Fibroblast of mammary gland (primary cell): Measurements from ENCODE around the gene C16orf90.

Source experiments
- DNase-seq: peaks from one replicate; pipeline ENCODE4 v3.0.0-alpha.2; 2010; ENCODE audit warnings: low read depth
- H3K4me3 ChIP-seq: 2 replicates; pipeline ENCODE4 v1.5.1; 2011; ENCODE audit warnings: low read depth, mild to moderate bottlenecking, low read length, moderate library complexity; ENCODE audit not compliant: control insufficient read depth
- TF ChIP-seq, protein P1 (sequence below): conservative IDR thresholded peaks from 2 replicates; pipeline ENCODE4 v1.5.1; 2011; ENCODE audit warnings: low read depth, low read length, inconsistent platforms; ENCODE audit not compliant: control insufficient read depth, insufficient read depth

The C16orf90 gene

DNA sequence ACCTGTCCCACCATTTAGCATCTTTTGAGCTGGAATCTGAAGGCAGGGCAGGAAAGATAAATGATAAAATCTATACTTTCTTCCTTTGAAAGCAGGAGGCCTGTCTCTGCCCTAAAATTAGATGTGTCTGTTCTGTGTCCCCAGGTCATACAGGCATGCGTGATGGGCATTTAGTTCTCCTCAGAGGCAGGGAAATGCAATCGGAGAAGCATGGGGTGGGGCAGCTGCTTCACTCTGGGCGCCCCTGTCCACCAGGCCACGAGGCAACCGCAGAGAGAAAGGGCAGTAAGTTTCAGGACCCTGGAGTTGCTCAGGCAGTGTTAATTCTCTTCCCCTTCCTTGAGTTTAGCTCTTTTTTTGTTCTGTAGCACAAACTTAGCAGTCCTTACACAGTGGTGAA is 30.7 kb upstream of the C16orf90 start:
- no peak overlapping the region for H3K4me3 ChIP-seq
- DNase-seq, result no peak
- TF ChIP-seq, protein P1, sequence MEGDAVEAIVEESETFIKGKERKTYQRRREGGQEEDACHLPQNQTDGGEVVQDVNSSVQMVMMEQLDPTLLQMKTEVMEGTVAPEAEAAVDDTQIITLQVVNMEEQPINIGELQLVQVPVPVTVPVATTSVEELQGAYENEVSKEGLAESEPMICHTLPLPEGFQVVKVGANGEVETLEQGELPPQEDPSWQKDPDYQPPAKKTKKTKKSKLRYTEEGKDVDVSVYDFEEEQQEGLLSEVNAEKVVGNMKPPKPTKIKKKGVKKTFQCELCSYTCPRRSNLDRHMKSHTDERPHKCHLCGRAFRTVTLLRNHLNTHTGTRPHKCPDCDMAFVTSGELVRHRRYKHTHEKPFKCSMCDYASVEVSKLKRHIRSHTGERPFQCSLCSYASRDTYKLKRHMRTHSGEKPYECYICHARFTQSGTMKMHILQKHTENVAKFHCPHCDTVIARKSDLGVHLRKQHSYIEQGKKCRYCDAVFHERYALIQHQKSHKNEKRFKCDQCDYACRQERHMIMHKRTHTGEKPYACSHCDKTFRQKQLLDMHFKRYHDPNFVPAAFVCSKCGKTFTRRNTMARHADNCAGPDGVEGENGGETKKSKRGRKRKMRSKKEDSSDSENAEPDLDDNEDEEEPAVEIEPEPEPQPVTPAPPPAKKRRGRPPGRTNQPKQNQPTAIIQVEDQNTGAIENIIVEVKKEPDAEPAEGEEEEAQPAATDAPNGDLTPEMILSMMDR, result no peak

DNA sequence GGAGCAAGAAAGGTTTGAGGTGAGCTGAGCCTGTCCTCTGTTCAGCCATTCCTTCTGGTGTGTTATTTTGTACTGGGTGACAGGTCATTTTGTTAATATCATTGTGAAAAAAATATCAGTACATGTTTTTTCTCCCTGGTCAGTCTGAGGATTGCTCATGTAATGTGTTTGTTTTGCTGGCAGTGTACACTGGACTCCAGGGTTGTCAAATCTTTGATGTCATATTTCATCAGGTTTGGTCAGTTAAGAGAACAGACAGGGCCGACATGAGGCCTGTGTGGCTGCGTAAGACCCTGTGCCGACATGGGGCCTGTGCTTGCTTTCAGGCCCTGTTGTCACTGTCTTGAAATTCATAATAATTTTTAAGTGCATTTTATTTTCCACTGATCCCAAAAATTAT is 28.0 kb upstream of the C16orf90 start:
- TF ChIP-seq, protein P1, result no peak
- no peak for DNase-seq
- H3K4me3 ChIP-seq, result no peak overlapping the region

DNA sequence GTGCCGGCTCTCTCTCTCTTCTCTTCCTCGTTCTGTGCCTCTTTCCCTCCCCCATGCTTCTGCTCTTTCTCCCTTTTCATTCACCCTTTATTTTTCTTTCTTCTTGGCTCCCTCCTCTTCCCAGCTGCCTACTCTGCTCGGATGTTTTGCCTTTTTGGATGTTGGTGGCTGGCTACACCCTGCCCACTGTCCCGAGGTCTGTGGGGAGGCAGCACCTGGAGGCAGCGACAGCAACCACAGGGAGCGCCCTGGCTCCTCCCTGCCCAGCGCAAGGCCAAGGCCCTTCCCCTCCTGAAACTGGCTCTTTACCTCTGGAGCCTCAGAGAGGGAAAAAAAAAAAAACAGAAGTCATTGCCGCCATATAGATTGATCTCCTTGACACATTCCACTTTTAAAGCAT is 25.6 kb upstream of the C16orf90 start:
- no peak overlapping the region for H3K4me3 ChIP-seq
- no peak for DNase-seq
- TF ChIP-seq, protein P1, result no peak

DNA sequence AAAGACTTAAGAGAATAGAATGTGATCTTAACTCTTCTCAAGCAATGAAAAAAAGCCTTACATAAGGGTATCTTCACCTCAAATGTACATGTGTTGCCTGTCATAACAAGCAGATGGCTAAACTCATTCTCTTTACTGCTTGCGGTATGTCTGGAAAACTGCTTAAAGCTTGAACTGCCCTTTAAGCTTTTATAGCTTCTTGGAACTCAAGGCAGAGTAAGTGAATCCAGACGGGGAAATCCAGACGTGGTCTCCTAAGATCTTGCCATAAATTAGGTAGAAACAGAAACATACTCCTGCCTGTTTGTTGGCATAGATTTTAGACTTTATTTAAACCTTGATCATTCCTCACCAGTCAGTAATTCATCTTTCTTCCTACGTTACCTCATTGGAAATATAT is 25.1 kb upstream of the C16orf90 start:
- no peak overlapping the region for H3K4me3 ChIP-seq
- TF ChIP-seq, protein P1, result no peak
- DNase-seq, result peak; percentile 56

DNA sequence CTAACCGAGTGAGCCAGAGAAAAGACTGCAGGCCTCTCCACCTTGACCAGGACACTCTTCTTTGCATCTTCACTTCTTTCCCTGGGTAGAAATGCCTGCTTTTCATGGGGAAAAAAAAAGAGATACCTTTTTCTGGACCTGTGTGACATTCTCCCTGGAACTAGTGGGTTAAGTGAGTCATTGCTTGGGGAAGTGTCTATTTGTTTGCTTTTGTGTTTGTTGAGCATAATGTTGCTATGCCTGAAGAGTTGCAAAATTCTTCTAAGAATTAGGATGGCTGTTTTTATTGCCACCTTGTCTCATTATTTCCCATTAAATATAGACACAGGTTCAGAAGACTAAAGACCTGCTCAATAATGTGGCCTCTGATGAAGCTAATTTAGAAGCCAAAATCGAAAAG is 24.3 kb upstream of the C16orf90 start:
- H3K4me3 ChIP-seq, result no peak overlapping the region
- TF ChIP-seq, protein P1, result no peak
- DNase-seq, result no peak

DNA sequence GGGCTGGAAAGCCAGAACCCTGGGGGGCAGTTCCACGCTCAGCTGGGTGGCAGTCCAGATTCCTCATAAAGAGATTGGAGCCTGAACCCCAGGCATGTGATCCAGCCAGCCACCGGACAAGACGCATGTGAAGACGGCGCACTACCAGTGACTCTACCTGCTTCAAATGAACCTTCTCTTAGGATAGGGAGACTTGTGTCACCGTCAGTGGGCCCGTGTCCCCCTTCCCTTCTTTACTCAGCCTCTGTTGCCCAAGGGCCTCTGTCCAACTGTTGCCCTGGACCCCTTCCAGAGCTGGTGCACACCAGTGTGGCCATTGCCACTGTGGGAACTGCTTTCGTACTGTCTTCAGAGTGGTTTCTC is 23.7 kb upstream of the C16orf90 start:
- no peak overlapping the region for H3K4me3 ChIP-seq
- no peak for DNase-seq
- TF ChIP-seq, protein P1, result no peak

DNA sequence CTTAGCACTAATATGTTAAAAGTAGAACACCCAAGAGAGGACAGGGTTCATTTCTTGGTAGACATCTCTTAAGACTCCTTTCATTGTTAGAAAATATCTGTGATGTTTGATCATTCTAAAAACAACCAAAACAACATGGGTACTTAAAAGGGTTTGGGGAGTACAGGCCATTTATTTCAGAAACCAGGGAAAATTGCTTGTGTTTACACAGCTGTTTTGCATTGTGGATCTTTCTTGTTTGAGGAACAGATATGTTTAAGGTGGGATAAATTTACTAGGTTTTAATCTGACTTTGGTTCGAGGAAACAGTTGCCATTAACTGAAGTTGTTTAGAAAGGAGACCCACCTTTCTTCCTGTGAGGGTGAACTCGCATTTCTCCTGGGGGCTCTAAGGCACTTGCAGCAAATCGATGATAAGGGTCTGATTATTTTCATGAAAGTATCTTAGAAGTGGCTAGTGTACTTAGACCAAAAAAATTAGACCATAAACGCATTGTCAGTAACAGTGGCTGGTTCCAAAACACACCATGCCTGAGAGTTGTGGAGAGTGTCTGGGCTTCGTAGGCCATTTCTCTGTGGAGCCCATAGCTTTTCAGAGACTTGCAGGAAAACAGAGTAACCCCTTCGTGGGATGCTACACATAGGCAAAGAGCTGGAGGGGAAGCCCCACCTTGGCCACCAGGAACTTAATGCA is 23.1 kb upstream of the C16orf90 start:
- TF ChIP-seq, protein P1, result no peak
- DNase-seq, result no peak
- H3K4me3 ChIP-seq, result no peak overlapping the region
